ENCODE measurements around the gene UBFD1. TPM values are rescaled to one million over a fixed set of nuclear protein-coding genes. Genes with fewer than 3 reads are reported as not detected.
A peak's percentile ranks its signal among the peaks of the same experiment; 100 is the strongest.

The UBFD1 gene
- polyA plus RNA-seq, 4 donors = 4.6 to 39.7 (median 10.8) TPM

DNA sequence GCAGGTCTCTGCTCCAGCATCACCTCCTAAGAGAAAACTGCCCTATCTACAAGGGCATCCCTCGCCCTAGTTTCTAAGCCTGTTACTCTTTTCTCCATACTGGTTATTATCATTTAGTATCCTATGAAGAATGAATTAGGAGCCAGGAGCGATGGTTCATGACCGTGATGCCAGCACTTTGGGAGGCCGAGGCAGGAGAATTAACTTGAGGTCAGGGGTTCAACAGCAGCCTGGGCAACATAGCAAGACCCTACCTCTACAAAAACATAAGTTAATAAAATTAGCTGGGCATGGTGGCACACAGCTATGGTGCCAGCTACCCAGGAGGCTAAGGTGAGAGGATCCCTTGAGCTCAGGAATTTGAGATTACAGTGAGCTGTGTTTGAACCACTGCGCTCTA lies 7.6 kb upstream of the UBFD1 start:
- H3K27me3 ChIP-seq (ENCODE audit: control insufficient read depth in 3 of 3, insufficient read depth in 3 of 3, low read length in 3 of 3) = no peaks in the 10 kb centered on the region
- peaks cover 9 to 62% (median 17%) of the 10 kb centered on the region in 3 donors for H3K36me3 ChIP-seq (ENCODE audit: control insufficient read depth in 3 of 3, insufficient read depth in 2 of 3, low read depth in 1 of 3, low read length in 3 of 3)
- WGBS, 3 donors = 95 to 98% (median 97%) methylated on average over 5 of the region's 5 CpGs

DNA sequence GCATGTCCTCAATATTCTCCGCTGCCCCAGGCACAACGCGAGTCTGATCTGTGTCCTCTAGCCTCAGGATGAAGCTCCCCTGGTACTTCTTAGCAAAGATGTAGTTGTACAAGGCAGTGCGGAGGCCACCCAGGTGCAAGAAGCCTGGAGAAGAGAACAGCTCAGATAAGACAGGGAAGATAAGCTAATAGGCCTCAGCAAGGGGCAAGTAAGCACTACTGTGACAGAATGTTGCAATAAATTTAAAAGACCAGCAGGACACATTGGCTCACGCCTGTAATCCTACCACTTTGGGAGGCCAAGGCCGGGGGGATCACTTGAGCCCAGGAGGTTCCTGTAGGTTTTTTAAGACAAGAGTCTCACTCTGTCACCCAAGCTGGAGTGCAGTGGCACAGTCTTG lies 5.4 kb upstream of the UBFD1 start:
- Histone ChIP-seq H3K27me3 (ENCODE audit: control insufficient read depth in 3 of 3, insufficient read depth in 3 of 3, low read length in 3 of 3) (no peaks in the 10 kb centered on the region), H3K4me1 (ENCODE audit: control insufficient read depth in 3 of 3, insufficient read depth in 2 of 3, low read depth in 1 of 3, low read length in 2 of 3) (peaks cover 0 to 9% (median 3%) of the 10 kb centered on the region in 3 donors), H3K36me3 (ENCODE audit: control insufficient read depth in 3 of 3, insufficient read depth in 2 of 3, low read depth in 1 of 3, low read length in 3 of 3) (peaks cover 9 to 47% (median 15%) of the 10 kb centered on the region in 3 donors), H3K27ac (ENCODE audit: low read depth in 1 of 3, low read length in 2 of 3) (peak overlapping the region in 1 of 3 donors; percentile 53), H3K9me3 (ENCODE audit: control insufficient read depth in 2 of 2, insufficient read depth in 1 of 2, low read depth in 1 of 2, low read length in 1 of 2) (no peaks in the 10 kb centered on the region), H3K4me3 (ENCODE audit: low read depth in 1 of 3, low read length in 3 of 3) (no peak overlapping the region)
- WGBS, 3 donors = 78 to 81% (median 81%) methylated on average over 6 of the region's 6 CpGs
- DNase-seq = peak in 1 of 2 donors; percentile 55
- FAIRE-seq = no peak

More for the DNA sequence above, 7.6 kb upstream of the UBFD1 start:
- Histone ChIP-seq H3K9me3 (ENCODE audit: control insufficient read depth in 2 of 2, insufficient read depth in 1 of 2, low read depth in 1 of 2, low read length in 1 of 2) (no peaks in the 10 kb centered on the region), H3K4me3 (ENCODE audit: low read depth in 1 of 3, low read length in 3 of 3) (no peak overlapping the region), H3K27ac (ENCODE audit: low read depth in 1 of 3, low read length in 2 of 3) (no peak overlapping the region), H3K4me1 (ENCODE audit: control insufficient read depth in 3 of 3, insufficient read depth in 2 of 3, low read depth in 1 of 3, low read length in 2 of 3) (peaks cover 0 to 9% (median 0%) of the 10 kb centered on the region in 3 donors)
- FAIRE-seq (no peak), DNase-seq (no peak)

DNA sequence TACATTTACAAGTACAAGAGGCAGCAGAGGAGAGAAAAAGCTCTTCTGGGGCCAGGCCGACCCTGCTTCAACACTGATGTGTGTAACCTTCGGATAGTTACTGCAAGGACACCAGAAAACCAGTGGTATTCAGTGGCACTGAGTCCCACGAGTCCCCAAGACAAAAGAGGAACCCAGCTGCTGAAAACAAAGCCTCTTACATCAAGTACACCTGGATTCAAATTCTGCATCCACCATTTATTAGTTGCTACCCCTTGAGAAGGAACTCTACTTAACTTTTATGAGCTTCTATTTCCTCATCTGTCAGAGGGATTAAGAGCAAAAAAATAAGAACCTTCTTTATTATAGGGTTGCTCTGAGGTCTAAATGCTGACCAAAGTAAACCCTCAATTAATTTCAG lies 3.0 kb upstream of the UBFD1 start:
- FAIRE-seq (no peak), DNase-seq (no peak)
- Histone ChIP-seq H3K9me3 (ENCODE audit: control insufficient read depth in 2 of 2, insufficient read depth in 1 of 2, low read depth in 1 of 2, low read length in 1 of 2) (no peaks in the 10 kb centered on the region), H3K27ac (ENCODE audit: low read depth in 1 of 3, low read length in 2 of 3) (no peak overlapping the region), H3K4me3 (ENCODE audit: low read depth in 1 of 3, low read length in 3 of 3) (no peak overlapping the region), H3K4me1 (ENCODE audit: control insufficient read depth in 3 of 3, insufficient read depth in 2 of 3, low read depth in 1 of 3, low read length in 2 of 3) (peaks cover 0 to 10% (median 9%) of the 10 kb centered on the region in 3 donors), H3K27me3 (ENCODE audit: control insufficient read depth in 3 of 3, insufficient read depth in 3 of 3, low read length in 3 of 3) (no peaks in the 10 kb centered on the region), H3K36me3 (ENCODE audit: control insufficient read depth in 3 of 3, insufficient read depth in 2 of 3, low read depth in 1 of 3, low read length in 3 of 3) (peaks cover 2 to 34% (median 13%) of the 10 kb centered on the region in 3 donors)
- WGBS, 3 donors = 67 to 89% (median 83%) methylated on average over 3 of the region's 3 CpGs

- DNase-seq = peak in 1 of 2 donors; percentile 14
These were observed 514 bp downstream of the UBFD1 start for GRCh38 chr16:23557779-23558702.

DNA sequence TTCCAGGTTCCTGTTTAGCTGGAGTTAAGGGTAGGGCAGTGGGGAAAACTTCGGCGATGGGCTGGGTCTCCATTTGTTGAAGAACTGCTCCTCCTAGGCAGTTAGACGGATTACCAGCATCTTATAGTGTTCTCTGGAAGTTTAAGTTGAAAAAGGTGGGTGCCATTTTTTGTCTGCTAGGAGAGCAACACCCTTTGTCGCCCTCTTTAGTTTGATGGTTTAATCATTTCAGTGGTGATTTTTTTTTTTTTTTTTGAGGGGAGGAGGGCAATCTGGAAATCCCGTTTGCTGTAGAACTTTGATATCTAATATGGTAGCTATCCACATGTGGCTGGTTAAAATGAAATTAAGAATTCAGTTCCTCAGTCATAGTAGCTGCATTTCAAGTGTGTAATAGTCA lies 4.1 kb downstream of the UBFD1 start:
- H3K4me3 ChIP-seq (ENCODE audit: low read depth in 1 of 3, low read length in 3 of 3) = no peak overlapping the region
- DNase-seq = no peak
- no peak for FAIRE-seq
- no peaks in the 10 kb centered on the region for H3K27me3 ChIP-seq (ENCODE audit: control insufficient read depth in 3 of 3, insufficient read depth in 3 of 3, low read length in 3 of 3)
- no peak overlapping the region for H3K27ac ChIP-seq (ENCODE audit: low read depth in 1 of 3, low read length in 2 of 3)
- no peaks in the 10 kb centered on the region for H3K9me3 ChIP-seq (ENCODE audit: control insufficient read depth in 2 of 2, insufficient read depth in 1 of 2, low read depth in 1 of 2, low read length in 1 of 2)
- WGBS, 3 donors = 79 to 82% (median 80%) methylated on average over 5 of the region's 5 CpGs
- peaks cover 23 to 43% (median 25%) of the 10 kb centered on the region in 3 donors for H3K36me3 ChIP-seq (ENCODE audit: control insufficient read depth in 3 of 3, insufficient read depth in 2 of 3, low read depth in 1 of 3, low read length in 3 of 3)
- H3K4me1 ChIP-seq (ENCODE audit: control insufficient read depth in 3 of 3, insufficient read depth in 2 of 3, low read depth in 1 of 3, low read length in 2 of 3) = peaks cover 0 to 9% (median 0%) of the 10 kb centered on the region in 3 donors

More at GRCh38 chr16:23557779-23558702, 514 bp downstream of the UBFD1 start:
- Histone ChIP-seq H3K4me1 (ENCODE audit: control insufficient read depth in 3 of 3, insufficient read depth in 2 of 3, low read depth in 1 of 3, low read length in 2 of 3) (peaks cover 0 to 10% (median 0%) of the 10 kb centered on the region in 3 donors), H3K4me3 (ENCODE audit: low read depth in 1 of 3, low read length in 3 of 3) (peak overlapping the region; percentile 86 to 98 (median 97)), H3K27me3 (ENCODE audit: control insufficient read depth in 3 of 3, insufficient read depth in 3 of 3, low read length in 3 of 3) (no peaks in the 10 kb centered on the region), H3K36me3 (ENCODE audit: control insufficient read depth in 3 of 3, insufficient read depth in 2 of 3, low read depth in 1 of 3, low read length in 3 of 3) (peaks cover 5 to 21% (median 7%) of the 10 kb centered on the region in 3 donors), H3K9me3 (ENCODE audit: control insufficient read depth in 2 of 2, insufficient read depth in 1 of 2, low read depth in 1 of 2, low read length in 1 of 2) (no peaks in the 10 kb centered on the region), H3K27ac (ENCODE audit: low read depth in 1 of 3, low read length in 2 of 3) (peak overlapping the region; percentile 53 to 91 (median 71))
- FAIRE-seq = no peak
- 2% methylated on average over 36 to 60 of the region's 60 CpGs for WGBS, 3 donors

GRCh38 chr16:23562505-23562904 lies 5.0 kb downstream of the UBFD1 start:
- FAIRE-seq = no peak
- Histone ChIP-seq H3K9me3 (ENCODE audit: control insufficient read depth in 2 of 2, insufficient read depth in 1 of 2, low read depth in 1 of 2, low read length in 1 of 2) (no peaks in the 10 kb centered on the region), H3K4me3 (ENCODE audit: low read depth in 1 of 3, low read length in 3 of 3) (no peak overlapping the region), H3K27ac (ENCODE audit: low read depth in 1 of 3, low read length in 2 of 3) (no peak overlapping the region), H3K4me1 (ENCODE audit: control insufficient read depth in 3 of 3, insufficient read depth in 2 of 3, low read depth in 1 of 3, low read length in 2 of 3) (peaks cover 0 to 7% (median 0%) of the 10 kb centered on the region in 3 donors), H3K27me3 (ENCODE audit: control insufficient read depth in 3 of 3, insufficient read depth in 3 of 3, low read length in 3 of 3) (no peaks in the 10 kb centered on the region), H3K36me3 (ENCODE audit: control insufficient read depth in 3 of 3, insufficient read depth in 2 of 3, low read depth in 1 of 3, low read length in 3 of 3) (peaks cover 29 to 50% (median 30%) of the 10 kb centered on the region in 3 donors)
- WGBS, 3 donors = 95 to 98% (median 97%) methylated on average over 13 of the region's 13 CpGs
- DNase-seq = no peak

GRCh38 chr16:23563186-23563585 lies 5.7 kb downstream of the UBFD1 start:
- DNase-seq (no peak), FAIRE-seq (no peak)
- Histone ChIP-seq H3K9me3 (ENCODE audit: control insufficient read depth in 2 of 2, insufficient read depth in 1 of 2, low read depth in 1 of 2, low read length in 1 of 2) (no peaks in the 10 kb centered on the region), H3K27me3 (ENCODE audit: control insufficient read depth in 3 of 3, insufficient read depth in 3 of 3, low read length in 3 of 3) (no peaks in the 10 kb centered on the region), H3K4me3 (ENCODE audit: low read depth in 1 of 3, low read length in 3 of 3) (no peak overlapping the region), H3K36me3 (ENCODE audit: control insufficient read depth in 3 of 3, insufficient read depth in 2 of 3, low read depth in 1 of 3, low read length in 3 of 3) (peaks cover 29 to 57% (median 31%) of the 10 kb centered on the region in 3 donors), H3K4me1 (ENCODE audit: control insufficient read depth in 3 of 3, insufficient read depth in 2 of 3, low read depth in 1 of 3, low read length in 2 of 3) (peaks cover 0 to 7% (median 0%) of the 10 kb centered on the region in 3 donors), H3K27ac (ENCODE audit: low read depth in 1 of 3, low read length in 2 of 3) (no peak overlapping the region)
- 90 to 97% (median 95%) methylated on average over 6 of the region's 6 CpGs for WGBS, 3 donors

DNA sequence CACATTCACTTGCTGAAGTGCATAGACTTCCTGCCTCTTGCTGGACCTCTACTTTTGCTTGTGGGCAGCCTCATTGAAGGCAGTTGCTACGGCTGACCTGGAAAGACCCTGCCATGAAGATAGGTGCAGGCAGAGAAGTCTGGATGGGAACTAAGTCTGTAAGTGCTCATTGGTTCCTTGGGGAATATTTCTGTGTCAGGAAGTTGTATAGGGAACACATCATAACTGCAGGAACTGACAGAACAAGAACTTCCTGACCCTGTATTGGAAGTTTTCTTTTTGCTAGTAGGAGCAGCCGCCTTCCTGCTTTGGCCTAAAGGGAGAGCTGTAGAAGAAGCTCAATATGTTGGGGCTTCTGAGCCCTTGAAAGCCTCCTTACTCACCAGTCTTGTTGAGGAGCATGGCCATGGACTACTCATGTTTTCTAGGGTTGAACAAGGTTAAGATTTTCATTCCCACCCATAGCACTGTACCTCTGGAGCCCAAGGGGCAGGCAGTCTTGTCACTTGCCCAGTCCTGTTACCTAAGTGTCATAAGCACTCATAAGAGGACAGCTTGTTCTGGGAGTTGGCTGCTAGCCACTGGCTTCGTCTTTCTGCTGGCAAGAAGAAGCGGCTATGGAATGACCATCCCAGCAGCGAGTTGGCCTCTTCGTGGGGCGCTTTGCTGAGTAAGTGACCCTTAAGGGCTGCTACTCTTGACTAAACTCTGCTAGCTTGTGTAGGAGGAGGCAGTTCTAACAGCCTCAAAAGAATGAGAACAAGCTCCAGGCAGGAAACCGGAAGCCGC lies 7.2 kb downstream of the UBFD1 start:
- H3K36me3 ChIP-seq (ENCODE audit: control insufficient read depth in 3 of 3, insufficient read depth in 2 of 3, low read depth in 1 of 3, low read length in 3 of 3) = peaks cover 29 to 58% (median 31%) of the 10 kb centered on the region in 3 donors
- 92 to 93% (median 93%) methylated on average over 9 of the region's 9 CpGs for WGBS, 3 donors
- no peaks in the 10 kb centered on the region for H3K4me1 ChIP-seq (ENCODE audit: control insufficient read depth in 3 of 3, insufficient read depth in 2 of 3, low read depth in 1 of 3, low read length in 2 of 3)
- no peak for DNase-seq
- no peak overlapping the region for H3K4me3 ChIP-seq (ENCODE audit: low read depth in 1 of 3, low read length in 3 of 3)
- no peaks in the 10 kb centered on the region for H3K27me3 ChIP-seq (ENCODE audit: control insufficient read depth in 3 of 3, insufficient read depth in 3 of 3, low read length in 3 of 3)
- no peak overlapping the region for H3K27ac ChIP-seq (ENCODE audit: low read depth in 1 of 3, low read length in 2 of 3)
- FAIRE-seq = no peak
- no peaks in the 10 kb centered on the region for H3K9me3 ChIP-seq (ENCODE audit: control insufficient read depth in 2 of 2, insufficient read depth in 1 of 2, low read depth in 1 of 2, low read length in 1 of 2)
